Astrocyte of the spinal cord (primary cell): ENCODE results near the gene NSG1.

Experiments
- DNase-seq: peaks from one replicate; pipeline ENCODE4 v3.0.0; 2011; ENCODE audit warnings: low read depth, low spot score
- H3K4me3 ChIP-seq: 2 replicates; pipeline ENCODE4 v1.5.1; 2011; ENCODE audit warnings: low read depth, mild to moderate bottlenecking, low read length, moderate library complexity
- in situ Hi-C: cut with HindIII; loops from 2 replicates; pipeline ENCODE4 v1.10.0; 2017; ENCODE audit warnings: low sequenced_read_pairs
- TF ChIP-seq, protein P1 (sequence below): IDR thresholded peaks from 2 replicates; pipeline ENCODE4 v1.5.1; 2012; ENCODE audit warnings: low read depth, mild to moderate bottlenecking, low read length, inconsistent platforms

NSG1 gene

DNA sequence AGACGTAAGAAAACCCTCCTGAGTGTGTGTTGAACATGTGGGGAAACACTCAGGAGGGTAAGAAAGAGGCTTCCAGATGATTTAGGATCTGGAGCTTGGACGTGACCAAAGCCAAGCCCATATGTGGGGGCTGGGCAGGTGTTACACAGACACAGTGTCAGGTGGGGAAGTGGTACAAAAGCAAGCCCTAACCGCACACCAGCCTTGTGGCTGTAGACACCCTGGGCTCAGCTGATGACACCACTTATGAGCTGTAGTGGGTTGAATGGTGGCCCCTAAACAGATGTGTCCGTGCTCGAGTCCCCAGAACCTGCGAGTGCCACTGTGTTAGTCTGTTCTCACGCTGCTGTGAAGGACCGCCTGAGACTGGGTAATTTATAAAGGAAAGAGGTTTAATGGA is 25.0 kb upstream of the NSG1 start:
- in situ Hi-C loops: no loop called here
- TF ChIP-seq, protein P1, sequence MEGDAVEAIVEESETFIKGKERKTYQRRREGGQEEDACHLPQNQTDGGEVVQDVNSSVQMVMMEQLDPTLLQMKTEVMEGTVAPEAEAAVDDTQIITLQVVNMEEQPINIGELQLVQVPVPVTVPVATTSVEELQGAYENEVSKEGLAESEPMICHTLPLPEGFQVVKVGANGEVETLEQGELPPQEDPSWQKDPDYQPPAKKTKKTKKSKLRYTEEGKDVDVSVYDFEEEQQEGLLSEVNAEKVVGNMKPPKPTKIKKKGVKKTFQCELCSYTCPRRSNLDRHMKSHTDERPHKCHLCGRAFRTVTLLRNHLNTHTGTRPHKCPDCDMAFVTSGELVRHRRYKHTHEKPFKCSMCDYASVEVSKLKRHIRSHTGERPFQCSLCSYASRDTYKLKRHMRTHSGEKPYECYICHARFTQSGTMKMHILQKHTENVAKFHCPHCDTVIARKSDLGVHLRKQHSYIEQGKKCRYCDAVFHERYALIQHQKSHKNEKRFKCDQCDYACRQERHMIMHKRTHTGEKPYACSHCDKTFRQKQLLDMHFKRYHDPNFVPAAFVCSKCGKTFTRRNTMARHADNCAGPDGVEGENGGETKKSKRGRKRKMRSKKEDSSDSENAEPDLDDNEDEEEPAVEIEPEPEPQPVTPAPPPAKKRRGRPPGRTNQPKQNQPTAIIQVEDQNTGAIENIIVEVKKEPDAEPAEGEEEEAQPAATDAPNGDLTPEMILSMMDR: no peak
- no peak overlapping the region for H3K4me3 ChIP-seq
- no peak for DNase-seq

DNA sequence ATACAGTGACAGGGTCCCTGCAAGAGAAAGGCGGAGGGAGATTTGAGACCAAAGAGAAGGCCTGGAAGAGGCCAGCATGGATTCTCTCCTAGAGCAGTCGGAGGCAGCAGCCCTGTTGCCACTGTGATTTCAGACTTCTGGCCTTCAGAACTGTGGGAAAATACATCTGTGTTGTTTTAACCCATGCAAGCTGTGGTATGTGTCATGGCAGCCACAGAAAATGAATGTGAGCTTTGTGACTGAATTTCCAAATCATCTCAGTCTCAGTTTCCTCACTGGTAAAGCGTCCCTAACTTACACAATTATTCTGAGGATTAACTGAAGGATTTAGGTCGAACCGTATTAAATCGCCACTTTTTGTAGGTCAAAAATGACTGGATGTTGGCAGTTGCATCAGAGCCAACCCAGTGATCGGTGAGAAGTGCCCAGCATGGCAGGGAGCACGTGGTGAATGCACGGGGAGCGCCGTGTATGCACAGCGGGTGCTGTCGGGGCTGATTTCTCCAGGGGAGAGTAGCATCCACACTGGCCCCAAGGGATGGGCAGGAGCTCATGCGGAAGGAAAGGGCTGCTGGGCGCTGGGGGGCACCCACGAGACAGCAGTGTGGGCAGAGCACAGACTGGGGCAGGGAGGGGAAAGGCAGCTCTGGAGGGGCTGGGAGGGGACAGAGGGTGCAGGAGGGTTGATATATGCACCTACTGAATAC is 23.8 kb upstream of the NSG1 start:
- in situ Hi-C loops: no loop called here
- no peak overlapping the region for H3K4me3 ChIP-seq
- DNase-seq: peak; percentile 2
- TF ChIP-seq, protein P1: no peak

DNA sequence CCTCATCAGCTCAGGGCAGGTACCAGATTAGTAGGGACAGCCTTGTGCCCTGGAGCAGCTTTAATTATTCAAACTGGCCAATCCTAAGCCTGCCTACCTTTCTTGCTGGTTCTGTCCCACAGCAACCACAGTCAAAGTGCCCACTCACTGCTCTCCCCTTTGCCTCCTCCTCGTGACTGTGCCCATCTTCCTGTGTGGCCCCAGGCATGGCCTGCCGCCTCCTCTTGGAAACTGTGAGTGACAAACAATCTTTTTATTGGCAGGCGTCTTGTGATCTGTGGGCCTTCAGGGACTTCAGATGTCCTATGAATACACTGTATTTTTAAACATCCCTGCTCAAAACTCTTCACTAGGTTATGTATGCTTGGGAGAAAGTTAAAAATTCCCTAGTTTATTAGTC is 22.8 kb upstream of the NSG1 start:
- TF ChIP-seq, protein P1: no peak
- in situ Hi-C loops: no loop called here
- no peak overlapping the region for H3K4me3 ChIP-seq
- DNase-seq: no peak

DNA sequence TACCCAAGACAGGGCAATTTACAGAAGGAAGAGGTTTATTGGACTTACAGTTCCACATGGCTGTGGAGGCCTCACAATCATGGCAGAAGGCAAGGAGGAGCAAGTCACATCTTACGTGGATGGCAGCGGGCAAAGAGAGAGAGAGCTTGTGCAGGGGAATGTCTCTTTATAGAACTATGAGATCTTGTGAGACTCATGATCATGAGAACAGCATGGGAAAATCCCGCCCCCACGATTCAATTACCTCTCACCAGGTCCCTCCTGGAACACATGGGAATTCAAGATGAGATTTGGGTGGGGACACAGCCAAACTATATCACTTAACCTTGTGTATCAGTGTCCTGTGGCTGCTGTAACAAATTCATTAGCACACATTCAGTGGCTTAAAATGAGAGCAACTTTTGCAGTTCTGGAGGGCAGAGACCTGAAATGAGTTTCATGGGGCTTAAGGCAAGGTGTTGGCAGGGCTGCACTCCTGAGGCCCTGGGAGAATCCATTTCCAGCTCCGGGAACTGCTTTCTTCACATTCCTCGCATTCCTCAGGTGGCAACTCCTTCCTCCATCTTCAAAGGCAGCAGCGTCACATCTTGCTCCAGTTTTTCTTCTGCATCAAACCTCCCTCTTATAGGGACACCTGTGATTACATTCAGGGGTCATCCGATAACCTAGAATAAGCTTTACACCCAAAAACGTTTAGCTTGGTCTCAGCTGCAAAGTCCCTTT is 22.3 kb upstream of the NSG1 start:
- in situ Hi-C loops: no loop called here
- no peak overlapping the region for H3K4me3 ChIP-seq
- DNase-seq: no peak
- TF ChIP-seq, protein P1: no peak

DNA sequence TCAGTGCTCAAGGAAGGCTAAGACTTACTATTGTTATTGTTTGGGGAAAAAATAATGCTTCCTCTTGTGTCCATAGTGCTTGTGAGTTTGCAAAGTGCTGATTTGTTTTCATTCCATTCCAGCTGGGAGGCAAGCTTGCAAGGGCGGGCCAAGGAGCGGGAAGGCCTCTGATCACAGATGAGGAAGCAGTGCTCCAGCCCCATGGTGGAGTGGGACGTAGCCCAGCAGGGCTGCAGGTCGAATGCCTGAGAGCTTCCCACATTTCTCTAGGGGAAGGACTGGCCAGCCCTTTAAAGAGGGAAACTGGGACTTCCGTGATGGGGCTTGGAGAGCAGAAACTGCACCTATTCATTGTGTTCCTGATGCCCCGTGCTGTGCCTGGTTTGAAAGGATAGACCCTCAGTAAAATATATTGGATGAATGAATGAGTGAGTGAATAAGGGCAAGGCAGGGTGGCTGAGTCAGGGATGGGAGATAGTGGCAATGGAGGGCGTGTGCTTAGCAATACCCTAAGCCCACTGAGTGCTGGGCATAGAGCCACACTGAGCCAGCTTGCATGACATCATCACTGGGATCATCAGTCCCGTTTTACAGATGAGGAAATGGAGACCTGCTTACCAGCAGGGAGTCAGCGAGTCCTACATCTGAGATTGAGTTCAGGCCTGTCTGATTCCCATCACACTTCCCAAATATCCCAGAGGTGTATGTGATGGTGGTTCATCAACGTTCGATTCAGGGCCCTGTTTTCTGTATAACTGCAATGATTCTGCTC is 17.9 kb upstream of the NSG1 start:
- in situ Hi-C loops: no loop called here
- TF ChIP-seq, protein P1: no peak

DNA sequence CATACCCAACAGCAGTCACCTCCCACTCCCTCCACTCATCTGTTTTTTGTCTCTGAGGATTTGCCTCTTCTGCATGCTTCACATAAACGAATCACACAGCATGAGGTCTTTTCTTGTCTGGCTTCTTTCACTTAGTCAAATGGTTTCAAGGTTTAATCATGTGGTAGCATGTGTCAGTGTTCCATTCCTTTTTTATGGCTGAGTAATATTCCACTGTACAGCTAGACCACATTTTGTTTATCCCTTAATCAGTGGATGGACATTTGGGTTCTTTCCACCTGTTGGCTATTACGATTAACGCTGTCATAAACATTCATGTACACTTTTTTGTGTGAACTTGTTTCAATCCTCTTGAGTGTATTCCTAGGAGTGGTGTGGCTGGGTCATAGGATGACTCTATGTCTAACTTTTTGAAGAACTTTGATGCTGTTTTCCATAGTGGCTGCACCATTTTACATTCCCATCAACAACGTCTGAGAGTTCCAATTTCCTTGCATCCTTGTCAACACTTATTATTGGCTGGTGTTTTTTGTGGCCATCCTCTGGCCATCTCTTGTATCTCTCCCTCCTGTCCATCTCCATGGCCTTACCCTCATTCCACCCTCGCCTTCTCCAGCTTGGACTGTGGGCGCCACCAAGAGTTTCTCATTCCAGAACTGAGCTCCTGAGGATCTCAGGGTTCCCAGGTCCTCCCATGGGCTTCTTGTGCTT is 12.4 kb upstream of the NSG1 start:
- in situ Hi-C loops: no loop called here
- TF ChIP-seq, protein P1: no peak
- H3K4me3 ChIP-seq: no peak overlapping the region
- no peak for DNase-seq

More for the DNA sequence above, 17.9 kb upstream of the NSG1 start:
- DNase-seq: no peak
- no peak overlapping the region for H3K4me3 ChIP-seq
